PC-3 (cell line): ENCODE data around the gene FUT6.

Source experiments
- CTCF ChIP-seq: fragments of 300-600 bp; sonication (generic); conservative IDR thresholded peaks from 2 replicates; pipeline ENCODE4 v1.5.1; 2017; ENCODE audit warnings: antibody characterized with exemption, low read depth, mild to moderate bottlenecking, low read length
- EZH2phosphoT487 ChIP-seq: fragments of 300-600 bp; sonication (generic); IDR thresholded peaks from 2 replicates; pipeline ENCODE4 v1.6.1; 2018; ENCODE audit warnings: mild to moderate bottlenecking, antibody characterized with exemption, low read length, borderline replicate concordance

- TF ChIP-seq CTCF: peak; percentile 100
- TF ChIP-seq EZH2phosphoT487: no peak
Observed at GRCh38 chr19:5803752-5804515, 35.6 kb downstream of the FUT6 start.
